ENCODE measurements around the gene ERP27.

The ERP27 gene

GRCh38 chr12:14937689-14938088, 648 bp downstream of the ERP27 start:
- POLR2A ChIA-PET: no interaction called here

GRCh38 chr12:14937014-14937413, 1.3 kb downstream of the ERP27 start:
- CTCF ChIA-PET: interaction anchor here (0.6 to 1.2 kb wide), 4 partner anchors 48 to 563 kb away, joined by 3 to 4 read pairs (median 4); no protein-coding TSS in a partner anchor
- no peak overlapping the region for H3K4me3 ChIP-seq (ENCODE audit: low read depth, low read length)
- H3K36me3 ChIP-seq (ENCODE audit: control insufficient read depth in 2 of 2, insufficient read depth in 1 of 2, low read length in 2 of 2): no peaks in the 10 kb centered on the region
- H3K9me3 ChIP-seq (ENCODE audit: control insufficient read depth, insufficient read depth, low read depth, low read length): no peaks in the 10 kb centered on the region
- no peak for TF ChIP-seq ZNF112 (tag by site-specific recombination; IDR thresholded peaks at IDR 0.05)
- TF ChIP-seq ZEB2 (tag by site-specific recombination; IDR thresholded peaks at IDR 0.05): no peak
- TF ChIP-seq ZSCAN5A (tag by site-specific recombination; IDR thresholded peaks at IDR 0.05): no peak
- no peak for TF ChIP-seq SALL2 (tag by site-specific recombination; IDR thresholded peaks at IDR 0.05; ENCODE audit: borderline replicate concordance)
- TF ChIP-seq ZNF449 (tag by site-specific recombination; IDR thresholded peaks at IDR 0.05): no peak
- no peak for TF ChIP-seq ZNF600 (tag by site-specific recombination; IDR thresholded peaks at IDR 0.05)
- TF ChIP-seq ZNF24 (tag by site-specific recombination; IDR thresholded peaks at IDR 0.05): no peak
- no peak for TF ChIP-seq ZNF174 (tag by site-specific recombination; IDR thresholded peaks at IDR 0.05)
- H3K4me1 ChIP-seq (ENCODE audit: control insufficient read depth, insufficient read depth, low read length): no peaks in the 10 kb centered on the region
- H3K27ac ChIP-seq (ENCODE audit: extremely low read depth, low read depth, low read length): no peak overlapping the region
- POLR2A ChIA-PET: no interaction called here

More at GRCh38 chr12:14937689-14938088, 648 bp downstream of the ERP27 start:
- no peaks in the 10 kb centered on the region for H3K36me3 ChIP-seq (ENCODE audit: control insufficient read depth in 2 of 2, insufficient read depth in 1 of 2, low read length in 2 of 2)
- no peaks in the 10 kb centered on the region for H3K9me3 ChIP-seq (ENCODE audit: control insufficient read depth, insufficient read depth, low read depth, low read length)
- H3K4me1 ChIP-seq (ENCODE audit: control insufficient read depth, insufficient read depth, low read length): no peaks in the 10 kb centered on the region
- H3K27ac ChIP-seq (ENCODE audit: extremely low read depth, low read depth, low read length): no peak overlapping the region
- no peak for TF ChIP-seq FEZF1 (tag by site-specific recombination; IDR thresholded peaks at IDR 0.05)
- H3K4me3 ChIP-seq (ENCODE audit: low read depth, low read length): no peak overlapping the region
- CTCF ChIA-PET: interaction anchor here (0.6 kb wide), 1 partner anchor 563 kb away, joined by 4 read pairs; no protein-coding TSS in a partner anchor

GRCh38 chr12:14936224-14936861, 2.0 kb downstream of the ERP27 start:
- Histone ChIP-seq H3K4me3 (ENCODE audit: low read depth, low read length) (no peak overlapping the region), H3K27ac (ENCODE audit: extremely low read depth, low read depth, low read length) (no peak overlapping the region), H3K9me3 (ENCODE audit: control insufficient read depth, insufficient read depth, low read depth, low read length) (no peaks in the 10 kb centered on the region), H3K36me3 (ENCODE audit: control insufficient read depth in 2 of 2, insufficient read depth in 1 of 2, low read length in 2 of 2) (no peaks in the 10 kb centered on the region), H3K4me1 (ENCODE audit: control insufficient read depth, insufficient read depth, low read length) (no peaks in the 10 kb centered on the region)
- POLR2A ChIA-PET: no interaction called here
- CTCF ChIA-PET: interaction anchor here (0.7 to 1.2 kb wide), 4 partner anchors 9 to 75 kb away, joined by 3 to 4 read pairs (median 3); no protein-coding TSS in a partner anchor
- TF ChIP-seq BCL6B (tag by site-specific recombination; IDR thresholded peaks at IDR 0.05): no peak
- no peak for TF ChIP-seq SP2 (tag by site-specific recombination; IDR thresholded peaks at IDR 0.05)
- TF ChIP-seq ZFP41 (tag by site-specific recombination; IDR thresholded peaks at IDR 0.05; ENCODE audit: borderline replicate concordance): no peak
- TF ChIP-seq ZNF391 (tag by site-specific recombination; IDR thresholded peaks at IDR 0.05; ENCODE audit: borderline replicate concordance, low read depth): no peak
- no peak for TF ChIP-seq PRDM6 (tag by site-specific recombination; IDR thresholded peaks at IDR 0.05)
- no peak for TF ChIP-seq ZNF48 (tag by site-specific recombination; IDR thresholded peaks at IDR 0.05)
- TF ChIP-seq ZNF488 (tag by site-specific recombination; IDR thresholded peaks at IDR 0.05): no peak
- TF ChIP-seq PRDM2 (tag by site-specific recombination; IDR thresholded peaks at IDR 0.05; ENCODE audit: borderline replicate concordance): no peak

Measured in HEK293 (cell line).